C4-2B (cell line): ENCODE measurements around the gene BRINP1.

Source experiments
- H3K27ac ChIP-seq: fragments of 450-650 bp; 2 replicates; pipeline ENCODE4 v1.5.1; 2017
- ZFX ChIP-seq: fragments of 450-650 bp; IDR thresholded peaks from 2 replicates; pipeline ENCODE4 v1.6.1; 2017
- TF ChIP-seq, protein P1 (sequence below): fragments of 450-650 bp; conservative IDR thresholded peaks from 2 replicates; pipeline ENCODE4 v1.5.1; 2017; ENCODE audit warnings: mild to moderate bottlenecking

Gene BRINP1

DNA sequence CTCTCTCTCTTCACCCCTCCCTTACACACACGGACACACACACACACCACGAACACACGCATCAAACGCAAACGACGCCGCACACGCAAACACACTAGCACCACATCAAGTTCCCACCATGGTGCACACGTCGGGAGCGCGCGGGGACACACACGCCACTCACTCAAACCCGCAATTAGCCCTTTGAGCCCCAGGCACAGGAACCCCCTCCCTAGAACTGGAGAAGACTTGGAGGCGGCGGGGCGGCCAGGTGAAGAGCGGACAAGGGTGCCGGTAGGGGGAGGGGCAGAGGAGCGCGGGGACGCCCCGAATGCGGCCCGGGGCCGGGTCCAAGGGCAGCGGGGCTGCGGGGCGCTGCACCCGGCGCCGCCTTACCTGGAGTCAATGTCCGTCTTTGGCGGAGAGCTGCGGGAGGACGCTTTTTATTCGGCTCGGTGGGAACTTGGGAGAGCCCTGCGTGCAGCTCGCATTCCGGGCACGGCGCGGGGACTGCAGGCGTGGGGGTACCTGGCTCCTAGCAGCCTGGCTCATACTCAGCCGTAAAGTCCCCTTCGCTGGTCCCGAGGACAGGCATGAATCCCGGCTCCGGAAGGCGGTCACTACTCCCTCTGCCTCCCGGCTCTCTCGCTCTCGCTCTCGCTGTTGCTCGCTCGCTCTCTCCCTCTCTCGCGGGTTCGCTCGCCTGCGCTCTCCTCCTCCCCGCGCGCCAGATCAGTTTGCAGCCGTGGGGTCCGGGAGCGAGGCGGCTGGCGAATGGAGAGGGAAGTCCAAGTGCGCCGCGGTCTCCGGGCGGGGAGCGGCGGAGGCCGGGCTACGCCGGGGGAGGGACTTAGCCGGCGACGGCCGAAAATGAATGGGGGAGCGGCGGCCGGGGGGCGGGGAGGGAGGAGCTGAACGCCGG is at the start of gene BRINP1:
BRINP1 (minus strand) TSS at position 755 of the 901 bp plus-strand sequence. CDS start 56,080 bp downstream, outside the sequence.
- H3K27ac ChIP-seq: no peak within 1 kb of the TSS
- TF ChIP-seq, protein P1, sequence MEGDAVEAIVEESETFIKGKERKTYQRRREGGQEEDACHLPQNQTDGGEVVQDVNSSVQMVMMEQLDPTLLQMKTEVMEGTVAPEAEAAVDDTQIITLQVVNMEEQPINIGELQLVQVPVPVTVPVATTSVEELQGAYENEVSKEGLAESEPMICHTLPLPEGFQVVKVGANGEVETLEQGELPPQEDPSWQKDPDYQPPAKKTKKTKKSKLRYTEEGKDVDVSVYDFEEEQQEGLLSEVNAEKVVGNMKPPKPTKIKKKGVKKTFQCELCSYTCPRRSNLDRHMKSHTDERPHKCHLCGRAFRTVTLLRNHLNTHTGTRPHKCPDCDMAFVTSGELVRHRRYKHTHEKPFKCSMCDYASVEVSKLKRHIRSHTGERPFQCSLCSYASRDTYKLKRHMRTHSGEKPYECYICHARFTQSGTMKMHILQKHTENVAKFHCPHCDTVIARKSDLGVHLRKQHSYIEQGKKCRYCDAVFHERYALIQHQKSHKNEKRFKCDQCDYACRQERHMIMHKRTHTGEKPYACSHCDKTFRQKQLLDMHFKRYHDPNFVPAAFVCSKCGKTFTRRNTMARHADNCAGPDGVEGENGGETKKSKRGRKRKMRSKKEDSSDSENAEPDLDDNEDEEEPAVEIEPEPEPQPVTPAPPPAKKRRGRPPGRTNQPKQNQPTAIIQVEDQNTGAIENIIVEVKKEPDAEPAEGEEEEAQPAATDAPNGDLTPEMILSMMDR: no peak

DNA sequence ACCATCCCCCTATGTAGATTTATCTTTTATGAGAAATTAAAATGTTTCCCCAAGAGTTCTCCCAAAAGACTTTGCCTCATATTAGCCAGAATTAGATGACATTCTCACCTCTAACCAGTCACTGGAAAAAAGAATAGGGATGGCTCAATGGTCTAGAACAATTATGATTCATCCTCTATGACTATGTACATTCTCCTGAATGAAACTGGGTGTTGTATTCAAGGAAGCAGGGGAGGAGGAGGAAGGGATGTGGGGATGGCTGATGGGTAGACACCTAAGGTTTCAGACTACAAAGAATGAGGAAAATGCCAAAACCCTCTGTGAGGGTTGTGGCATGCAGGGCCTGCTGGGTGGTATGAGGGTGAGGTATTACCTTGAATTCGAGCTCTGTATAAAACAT is 49.5 kb upstream of the BRINP1 start:
- TF ChIP-seq, protein P1: no peak
- no peak for TF ChIP-seq ZFX
- no peak overlapping the region for H3K27ac ChIP-seq

- TF ChIP-seq ZFX: no peak
- TF ChIP-seq, protein P1: no peak
- H3K27ac ChIP-seq: no peak overlapping the region
Observed at GRCh38 chr9:119416793-119417192, 47.6 kb upstream of the BRINP1 start.

DNA sequence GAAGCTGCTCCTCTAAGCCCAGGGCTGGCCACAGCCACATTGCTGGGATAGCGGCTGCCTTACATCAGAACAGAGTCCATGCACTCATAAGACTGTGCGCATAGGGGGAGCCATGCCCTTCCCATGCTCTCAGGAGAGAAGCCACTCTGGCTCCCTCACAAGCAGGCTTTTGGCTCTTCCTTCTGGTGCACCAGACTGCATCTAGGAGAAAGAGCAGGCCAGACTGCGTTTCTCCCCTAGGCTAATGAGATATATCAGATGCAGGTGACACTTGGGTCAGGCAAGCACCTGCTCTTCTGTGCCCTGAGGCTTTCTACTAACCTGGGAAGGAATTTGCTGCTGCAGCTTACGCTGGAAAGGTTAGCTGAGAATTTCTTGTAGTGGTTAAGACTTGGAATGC is 43.2 kb upstream of the BRINP1 start:
- H3K27ac ChIP-seq: no peak overlapping the region
- no peak for TF ChIP-seq ZFX
- TF ChIP-seq, protein P1: no peak

- H3K27ac ChIP-seq: no peak overlapping the region
- TF ChIP-seq, protein P1: no peak
- no peak for TF ChIP-seq ZFX
Observed at GRCh38 chr9:119409552-119409951, 40.3 kb upstream of the BRINP1 start.

DNA sequence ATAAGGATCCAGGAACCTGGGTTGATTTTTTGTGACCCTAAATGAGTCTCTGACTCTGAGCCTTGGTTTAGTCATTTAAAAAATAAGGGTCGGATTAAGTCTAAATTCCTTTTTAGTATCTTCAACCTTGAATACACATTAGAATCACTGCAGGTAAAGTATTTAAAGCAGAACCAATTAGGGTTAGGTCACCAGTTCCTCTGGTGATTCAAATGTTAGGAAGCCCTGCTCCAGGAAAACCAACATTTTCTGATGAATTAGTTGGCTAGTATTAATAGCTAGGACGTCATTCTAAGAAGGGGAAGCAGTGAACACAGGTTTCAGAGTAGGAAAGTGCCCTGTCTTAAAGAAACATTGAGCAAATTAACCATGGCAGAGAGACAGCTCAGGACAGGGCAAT is 31.4 kb upstream of the BRINP1 start:
- TF ChIP-seq ZFX: no peak
- TF ChIP-seq, protein P1: no peak
- H3K27ac ChIP-seq: no peak overlapping the region

- TF ChIP-seq ZFX: no peak
- TF ChIP-seq, protein P1: no peak
Observed at GRCh38 chr9:119398350-119398749, 29.1 kb upstream of the BRINP1 start.

More at GRCh38 chr9:119398350-119398749, 29.1 kb upstream of the BRINP1 start:
- H3K27ac ChIP-seq: no peak overlapping the region
